Neuron (in vitro differentiated cells): Measurements from ENCODE around the gene RAD54L2.
"Not testable (repeated sequence)": the region's sequence is repeated elsewhere in the genome, so short reads cannot be mapped to it uniquely, and the experiment has no call there.

Experiments
- H2AFZ ChIP-seq: one replicate; pipeline ENCODE4 v1.6.1; 2013; ENCODE audit warnings: low read depth, mild to moderate bottlenecking, inconsistent platforms, low read length, moderate library complexity
- H3K27me3 ChIP-seq: one replicate; pipeline ENCODE4 v1.6.1; 2013; ENCODE audit warnings: low read length; ENCODE audit not compliant: insufficient read depth
- H3K36me3 ChIP-seq: one replicate; pipeline ENCODE4 v1.6.1; 2013; ENCODE audit warnings: low read length; ENCODE audit not compliant: insufficient read depth
- H3K4me1 ChIP-seq: one replicate; pipeline ENCODE4 v1.6.1; 2013; ENCODE audit warnings: low read length; ENCODE audit not compliant: insufficient read depth
- H3K4me3 ChIP-seq: 2 replicates; pipeline ENCODE4 v1.5.1; 2013; ENCODE audit warnings: mild to moderate bottlenecking, low read length, moderate library complexity
- H3K9me3 ChIP-seq: one replicate; pipeline ENCODE4 v1.6.1; 2013; ENCODE audit warnings: low read length

RAD54L2 gene

GRCh38 chr3:51538459-51539290 lies at the start of gene RAD54L2:
Gene RAD54L2 (plus strand): TSS chr3:51538719. CDS start chr3:51590421, 51,702 bp downstream.
- peaks cover 18% of the 10 kb centered on the region for H3K4me1 ChIP-seq
- peak within 1 kb of the TSS; percentile 58 for H3K4me3 ChIP-seq
- peaks cover 6% of the 10 kb centered on the region for H3K36me3 ChIP-seq
- H2AFZ ChIP-seq, result peak within 1 kb of the TSS; percentile 85
- H3K9me3 ChIP-seq, result no peaks in the 10 kb centered on the region
- H3K27me3 ChIP-seq, result no peaks in the 10 kb centered on the region

GRCh38 chr3:51498876-51499738 lies 39.4 kb upstream of the RAD54L2 start:
- Histone ChIP-seq H3K9me3 (no peaks in the 10 kb centered on the region), H3K36me3 (peaks cover 6% of the 10 kb centered on the region), H3K4me1 (peaks cover 5% of the 10 kb centered on the region), H3K4me3 (peak overlapping the region; percentile 78), H3K27me3 (no peaks in the 10 kb centered on the region), H2AFZ (peak overlapping the region; percentile 86)

- Histone ChIP-seq H3K4me3 (peak overlapping the region; percentile 39), H3K36me3 (peaks cover 6% of the 10 kb centered on the region), H3K9me3 (no peaks in the 10 kb centered on the region), H3K27me3 (no peaks in the 10 kb centered on the region), H2AFZ (peak overlapping the region; percentile 84), H3K4me1 (peaks cover 5% of the 10 kb centered on the region)
Measured at GRCh38 chr3:51500632-51501131, 37.8 kb upstream of the RAD54L2 start.

GRCh38 chr3:51501833-51502561 lies 36.5 kb upstream of the RAD54L2 start:
- no peak overlapping the region for H2AFZ ChIP-seq

GRCh38 chr3:51502562-51502910 lies 36.0 kb upstream of the RAD54L2 start:
- Histone ChIP-seq H3K27me3 (no peaks in the 10 kb centered on the region), H2AFZ (no peak overlapping the region), H3K36me3 (no peaks in the 10 kb centered on the region), H3K4me1 (peaks cover 5% of the 10 kb centered on the region), H3K4me3 (no peak overlapping the region), H3K9me3 (no peaks in the 10 kb centered on the region)

More at GRCh38 chr3:51501833-51502561, 36.5 kb upstream of the RAD54L2 start:
- H3K4me3 ChIP-seq, result no peak overlapping the region
- H3K4me1 ChIP-seq, result peaks cover 5% of the 10 kb centered on the region
- H3K9me3 ChIP-seq, result no peaks in the 10 kb centered on the region
- H3K27me3 ChIP-seq, result no peaks in the 10 kb centered on the region
- no peaks in the 10 kb centered on the region for H3K36me3 ChIP-seq

GRCh38 chr3:51503007-51503406 lies 35.5 kb upstream of the RAD54L2 start:
- Histone ChIP-seq H3K27me3 (no peaks in the 10 kb centered on the region), H3K4me1 (peaks cover 5% of the 10 kb centered on the region), H2AFZ (no peak overlapping the region), H3K4me3 (no peak overlapping the region), H3K36me3 (no peaks in the 10 kb centered on the region), H3K9me3 (no peaks in the 10 kb centered on the region)

- H3K4me3 ChIP-seq, result no peak overlapping the region
Measured at GRCh38 chr3:51508255-51508654, 30.3 kb upstream of the RAD54L2 start.

GRCh38 chr3:51510996-51511395 lies 27.5 kb upstream of the RAD54L2 start:
- H3K4me3 ChIP-seq, result no peak overlapping the region
- H3K9me3 ChIP-seq, result no peaks in the 10 kb centered on the region
- no peaks in the 10 kb centered on the region for H3K36me3 ChIP-seq
- H3K27me3 ChIP-seq, result no peaks in the 10 kb centered on the region
- H3K4me1 ChIP-seq, result no peaks in the 10 kb centered on the region
- H2AFZ ChIP-seq, result no peak overlapping the region

More at GRCh38 chr3:51508255-51508654, 30.3 kb upstream of the RAD54L2 start:
- Histone ChIP-seq H3K4me1 (no peaks in the 10 kb centered on the region), H3K36me3 (no peaks in the 10 kb centered on the region), H2AFZ (no peak overlapping the region), H3K9me3 (no peaks in the 10 kb centered on the region), H3K27me3 (no peaks in the 10 kb centered on the region)

- Histone ChIP-seq H3K36me3 (no peaks in the 10 kb centered on the region), H3K27me3 (no peaks in the 10 kb centered on the region), H3K9me3 (no peaks in the 10 kb centered on the region), H2AFZ (no peak overlapping the region), H3K4me1 (no peaks in the 10 kb centered on the region), H3K4me3 (no peak overlapping the region)
Measured at GRCh38 chr3:51514210-51514609, 24.3 kb upstream of the RAD54L2 start.

- no peak overlapping the region for H2AFZ ChIP-seq
- no peaks in the 10 kb centered on the region for H3K9me3 ChIP-seq
- H3K4me1 ChIP-seq, result no peaks in the 10 kb centered on the region
- H3K27me3 ChIP-seq, result no peaks in the 10 kb centered on the region
- H3K4me3 ChIP-seq, result no peak overlapping the region
- no peaks in the 10 kb centered on the region for H3K36me3 ChIP-seq
Measured at GRCh38 chr3:51519848-51520247, 18.7 kb upstream of the RAD54L2 start.

GRCh38 chr3:51520906-51521730 lies 17.4 kb upstream of the RAD54L2 start:
- H3K27me3 ChIP-seq, H3K4me1 ChIP-seq, H3K36me3 ChIP-seq, H2AFZ ChIP-seq, H3K9me3 ChIP-seq, H3K4me3 ChIP-seq: not testable (repeated sequence)

- Histone ChIP-seq H3K36me3 (no peaks in the 10 kb centered on the region), H3K27me3 (no peaks in the 10 kb centered on the region), H2AFZ (no peak overlapping the region), H3K4me3 (no peak overlapping the region), H3K4me1 (no peaks in the 10 kb centered on the region), H3K9me3 (no peaks in the 10 kb centered on the region)
Measured at GRCh38 chr3:51522273-51522962, 16.1 kb upstream of the RAD54L2 start.
